ENCODE measurements around the gene NALCN. TPM values are rescaled to one million over a fixed set of nuclear protein-coding genes. Genes with fewer than 3 reads are reported as not detected.
"Not testable (repeated sequence)": the region's sequence is repeated elsewhere in the genome, so short reads cannot be mapped to it uniquely, and the experiment has no call there.

Gene NALCN
- total RNA-seq, 2 donors from 2014 or later, result not detected

DNA sequence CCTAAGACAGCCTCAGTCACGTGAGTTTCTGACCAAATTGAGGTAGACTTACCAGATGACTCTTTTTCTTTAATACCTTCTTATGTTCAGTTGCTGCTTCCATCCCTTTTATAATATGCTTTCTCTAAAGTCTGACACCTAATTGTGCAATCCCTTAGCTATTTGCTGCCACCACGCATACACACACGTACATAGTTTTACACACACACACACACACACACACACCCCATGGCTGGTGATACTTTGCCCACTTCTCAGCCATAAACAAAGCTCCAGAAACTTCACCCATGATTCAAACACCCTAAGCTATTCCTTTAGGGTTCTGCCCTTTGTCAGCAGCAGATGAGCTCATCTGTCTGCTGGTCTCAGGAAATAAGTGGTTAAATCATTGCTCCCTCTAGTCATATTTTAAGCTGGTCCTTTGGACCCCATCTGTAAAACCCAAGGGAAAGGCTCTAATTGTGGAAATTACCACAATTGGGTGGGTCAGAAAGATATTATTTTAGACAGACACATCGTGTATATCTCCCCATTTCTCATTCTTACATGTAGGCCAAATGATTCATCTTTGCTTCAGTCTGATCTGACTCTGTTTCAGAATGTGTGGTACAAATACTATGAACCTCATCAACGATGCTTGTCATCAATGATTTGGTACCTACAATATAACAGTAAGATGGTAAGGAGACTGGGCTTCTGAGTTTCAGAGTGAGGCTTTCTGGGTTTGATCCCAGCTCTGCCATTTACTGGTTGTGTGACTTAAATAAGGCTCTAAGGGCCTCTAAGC is 69.2 kb downstream of the NALCN start:
- ATAC-seq (no peak), DNase-seq (no peak)
- Mint-ChIP-seq H3K4me1 (no peaks in the 10 kb centered on the region), H3K27ac (no peak overlapping the region), H3K4me3 (no peak overlapping the region), H3K27me3 (peaks cover 3% of the 10 kb centered on the region), H3K36me3 (ENCODE audit: low read depth) (no peaks in the 10 kb centered on the region)
- H3K9me3 ChIP-seq (ENCODE audit: control insufficient read depth, low read length, poor library complexity, severe bottlenecking), result no peaks in the 10 kb centered on the region

DNA sequence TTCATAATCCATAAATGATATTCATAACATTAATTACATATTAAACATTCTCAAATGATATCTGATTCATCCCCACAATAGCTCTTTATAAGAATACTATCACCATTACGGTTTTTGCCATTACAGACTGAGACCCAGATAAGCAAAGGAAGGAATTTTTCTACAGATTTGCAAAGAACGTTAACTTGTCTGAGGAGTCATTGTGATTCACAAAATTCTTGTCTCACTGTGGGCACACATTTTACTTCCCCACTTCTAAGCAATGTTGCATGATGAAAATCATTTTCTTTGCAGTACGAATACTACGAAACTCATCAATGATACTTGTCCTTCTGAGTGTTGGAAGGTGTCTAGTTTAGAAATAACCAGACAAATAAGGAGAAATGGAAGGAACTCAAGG is 70.1 kb downstream of the NALCN start:
- no peaks in the 10 kb centered on the region for H3K36me3 Mint-ChIP-seq (ENCODE audit: low read depth)
- no peak for DNase-seq

DNA sequence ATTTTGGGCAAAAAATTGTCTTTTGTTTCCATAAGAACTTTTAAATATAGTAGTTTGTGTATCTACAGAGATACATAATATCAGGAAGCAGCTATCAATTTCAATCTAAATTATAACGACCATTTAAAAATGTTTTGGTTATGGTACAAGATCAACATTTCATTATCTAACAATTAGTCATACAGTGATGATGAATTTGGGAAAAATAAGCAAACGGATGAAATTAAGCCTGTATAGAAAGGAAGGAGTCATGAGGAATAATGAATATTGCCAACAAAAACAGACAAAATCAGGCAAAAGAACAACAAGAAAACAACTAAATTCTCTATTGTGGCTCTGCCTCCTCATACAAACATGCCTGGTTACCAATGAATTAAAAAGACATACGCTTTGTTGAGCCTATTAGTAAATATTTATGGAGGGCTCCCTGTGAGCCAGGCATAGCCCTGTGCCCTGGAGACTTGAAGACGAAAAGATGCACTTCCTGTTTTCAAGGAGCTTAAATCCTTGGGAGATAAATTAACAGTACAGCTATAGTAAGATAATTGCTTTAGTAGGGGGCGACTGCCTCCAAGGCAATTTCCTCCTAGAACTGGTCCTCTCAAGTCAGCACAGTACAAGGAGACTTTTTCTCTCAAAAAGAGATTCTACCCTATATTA is 73.0 kb downstream of the NALCN start:
- H3K4me3 Mint-ChIP-seq, result no peak overlapping the region
- DNase-seq, result no peak
- no peak overlapping the region for H3K27ac Mint-ChIP-seq
- no peaks in the 10 kb centered on the region for H3K36me3 Mint-ChIP-seq (ENCODE audit: low read depth)
- no peaks in the 10 kb centered on the region for H3K4me1 Mint-ChIP-seq
- ATAC-seq, result no peak
- H3K9me3 ChIP-seq (ENCODE audit: control insufficient read depth, low read length, poor library complexity, severe bottlenecking), result no peaks in the 10 kb centered on the region
- no peaks in the 10 kb centered on the region for H3K27me3 Mint-ChIP-seq

More for the DNA sequence above, 70.1 kb downstream of the NALCN start:
- no peak for ATAC-seq
- no peaks in the 10 kb centered on the region for H3K27me3 Mint-ChIP-seq
- no peak overlapping the region for H3K4me3 Mint-ChIP-seq
- no peak overlapping the region for H3K27ac Mint-ChIP-seq
- H3K9me3 ChIP-seq (ENCODE audit: control insufficient read depth, low read length, poor library complexity, severe bottlenecking), result no peaks in the 10 kb centered on the region
- H3K4me1 Mint-ChIP-seq, result no peaks in the 10 kb centered on the region

DNA sequence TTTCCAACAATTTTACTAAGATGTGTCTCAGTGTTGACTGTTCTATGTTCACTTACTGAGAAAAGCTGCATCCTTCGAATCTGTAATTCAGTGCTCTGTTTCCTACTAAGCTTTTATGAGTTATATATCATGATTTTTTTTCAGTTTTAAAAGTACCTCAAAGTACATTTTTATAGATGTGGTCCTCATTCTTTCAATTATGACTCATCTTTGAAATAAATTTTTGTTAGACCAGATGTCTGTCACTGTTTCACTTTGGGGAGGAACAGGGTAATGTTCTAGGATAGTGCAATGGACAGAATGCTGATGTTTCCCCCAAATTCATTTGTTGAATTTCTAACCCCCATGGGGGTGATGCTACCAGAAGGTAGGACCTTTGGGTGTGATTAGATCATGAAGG is 74.8 kb downstream of the NALCN start:
- DNase-seq, result no peak
- H3K27ac Mint-ChIP-seq, result no peak overlapping the region
- H3K9me3 ChIP-seq (ENCODE audit: control insufficient read depth, low read length, poor library complexity, severe bottlenecking), result no peaks in the 10 kb centered on the region
- no peak for ATAC-seq
- no peaks in the 10 kb centered on the region for H3K27me3 Mint-ChIP-seq
- H3K36me3 Mint-ChIP-seq (ENCODE audit: low read depth), result no peaks in the 10 kb centered on the region
- H3K4me1 Mint-ChIP-seq, result no peaks in the 10 kb centered on the region
- no peak overlapping the region for H3K4me3 Mint-ChIP-seq

DNA sequence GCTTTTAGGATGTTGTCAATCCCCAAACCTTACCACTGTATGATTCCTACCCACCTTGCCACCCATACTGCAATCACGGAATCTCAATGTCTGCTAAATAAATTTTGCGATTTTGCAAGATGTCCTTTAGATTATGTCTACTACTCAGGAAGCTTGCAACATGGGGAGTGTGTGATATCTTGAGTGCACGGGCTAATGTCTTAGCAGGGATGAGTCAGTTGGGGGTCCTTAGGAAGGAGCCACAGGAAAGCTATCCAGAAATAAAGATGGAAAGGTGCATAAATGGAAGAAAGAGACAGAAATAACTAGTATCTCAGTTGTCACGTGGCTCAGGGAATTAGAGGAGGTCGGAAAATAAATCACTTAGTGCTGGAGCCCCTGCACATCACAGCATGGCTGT is 77.1 kb downstream of the NALCN start:
- no peaks in the 10 kb centered on the region for H3K27me3 Mint-ChIP-seq
- ATAC-seq, result no peak

DNA sequence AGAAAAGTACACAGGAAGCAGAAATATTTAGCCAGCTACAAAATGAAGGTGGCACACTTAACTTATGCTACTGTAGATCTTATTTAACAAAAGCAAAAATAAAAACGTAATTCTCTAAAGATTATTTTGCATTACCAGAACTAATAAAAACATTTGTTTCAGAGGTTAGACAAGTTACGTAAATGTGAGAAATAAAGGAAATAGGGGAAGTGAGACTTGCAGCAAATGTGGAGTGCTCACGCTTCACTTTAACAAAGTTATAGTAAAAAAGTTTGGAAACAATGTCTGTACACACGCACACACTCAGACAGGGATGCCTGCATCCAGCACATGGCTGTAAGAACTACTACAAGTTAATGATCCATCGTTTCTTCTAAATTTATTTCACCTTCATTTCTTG is 83.7 kb downstream of the NALCN start:
- Mint-ChIP-seq H3K4me1 (no peaks in the 10 kb centered on the region), H3K36me3 (ENCODE audit: low read depth) (no peaks in the 10 kb centered on the region), H3K4me3 (no peak overlapping the region), H3K27ac (no peak overlapping the region), H3K27me3 (peaks cover 8% of the 10 kb centered on the region)
- DNase-seq, result no peak
- no peak for ATAC-seq
- no peaks in the 10 kb centered on the region for H3K9me3 ChIP-seq (ENCODE audit: control insufficient read depth, low read length, poor library complexity, severe bottlenecking)

More for the DNA sequence above, 77.1 kb downstream of the NALCN start:
- no peak overlapping the region for H3K27ac Mint-ChIP-seq
- DNase-seq, result no peak
- H3K4me3 Mint-ChIP-seq, result no peak overlapping the region
- H3K36me3 Mint-ChIP-seq (ENCODE audit: low read depth), result no peaks in the 10 kb centered on the region
- no peaks in the 10 kb centered on the region for H3K4me1 Mint-ChIP-seq
- no peaks in the 10 kb centered on the region for H3K9me3 ChIP-seq (ENCODE audit: control insufficient read depth, low read length, poor library complexity, severe bottlenecking)

DNA sequence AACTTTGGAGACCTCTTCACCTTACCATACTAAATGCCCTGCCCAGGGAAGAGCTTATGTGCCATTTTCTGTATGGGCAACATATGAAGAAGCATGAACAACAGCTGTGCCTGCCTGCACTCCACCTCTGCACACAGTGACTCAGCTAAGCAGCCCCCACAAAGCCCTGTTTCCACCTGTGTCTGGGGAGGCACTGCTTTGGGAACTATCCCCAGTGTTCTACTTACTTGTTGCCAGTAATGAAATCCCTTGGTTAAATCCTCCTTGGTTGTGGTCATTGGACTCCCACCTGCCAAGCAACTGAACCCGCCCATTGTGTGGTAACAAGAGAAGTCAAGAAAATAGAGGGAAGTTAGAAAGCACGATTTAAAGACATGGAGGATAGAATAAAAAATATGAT is 84.6 kb downstream of the NALCN start:
- H3K4me3 Mint-ChIP-seq, result no peak overlapping the region
- DNase-seq (no peak), ATAC-seq (no peak)
- peaks cover 9% of the 10 kb centered on the region for H3K27me3 Mint-ChIP-seq
- no peaks in the 10 kb centered on the region for H3K4me1 Mint-ChIP-seq
- H3K36me3 Mint-ChIP-seq (ENCODE audit: low read depth), result no peaks in the 10 kb centered on the region
- no peaks in the 10 kb centered on the region for H3K9me3 ChIP-seq (ENCODE audit: control insufficient read depth, low read length, poor library complexity, severe bottlenecking)
- H3K27ac Mint-ChIP-seq, result no peak overlapping the region

DNA sequence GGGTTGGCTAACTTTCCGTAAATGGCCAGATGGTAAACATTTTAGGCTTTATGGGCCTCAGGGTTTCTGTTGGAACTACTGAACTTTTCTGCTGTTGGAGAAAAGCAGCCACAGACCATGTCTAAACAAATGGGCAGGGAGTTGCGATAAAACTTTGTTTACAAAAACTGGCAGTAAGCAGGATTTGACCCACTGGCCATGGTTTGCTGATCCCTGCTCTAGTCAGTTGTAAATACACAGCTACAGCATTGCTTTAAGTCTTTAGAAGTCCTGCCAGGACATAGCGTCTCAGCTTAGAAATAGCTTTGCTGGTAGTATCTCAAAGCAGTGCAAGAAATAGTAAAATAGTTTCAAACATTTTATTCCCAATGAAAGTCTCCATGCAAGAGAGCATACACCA is 88.4 kb downstream of the NALCN start:
- Mint-ChIP-seq H3K27me3 (peaks cover 5% of the 10 kb centered on the region), H3K4me1 (no peaks in the 10 kb centered on the region), H3K27ac (no peak overlapping the region), H3K36me3 (ENCODE audit: low read depth) (no peaks in the 10 kb centered on the region), H3K4me3 (no peak overlapping the region)
- ATAC-seq (no peak), DNase-seq (no peak)
- no peaks in the 10 kb centered on the region for H3K9me3 ChIP-seq (ENCODE audit: control insufficient read depth, low read length, poor library complexity, severe bottlenecking)

DNA sequence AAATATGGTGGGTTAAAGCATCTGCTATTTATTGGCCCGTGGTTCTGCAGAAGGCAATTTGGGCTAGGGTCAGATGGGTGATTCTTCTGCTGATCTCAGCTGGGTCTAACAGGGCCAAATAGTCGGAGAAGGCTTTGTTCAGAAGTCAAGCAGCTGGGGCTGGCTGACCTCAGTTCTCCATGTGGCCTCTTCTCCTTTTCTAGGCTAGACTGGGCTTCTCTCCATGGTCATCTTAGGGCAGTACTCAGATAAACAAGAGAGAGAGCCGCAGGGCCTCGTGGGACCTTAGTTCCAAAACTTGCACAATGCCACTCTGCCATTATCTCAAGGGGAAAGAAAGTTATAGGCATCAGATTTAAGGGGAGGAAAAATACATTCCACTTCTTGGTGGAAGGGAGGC is 89.6 kb downstream of the NALCN start:
- Mint-ChIP-seq H3K4me1 (no peaks in the 10 kb centered on the region), H3K36me3 (ENCODE audit: low read depth) (no peaks in the 10 kb centered on the region), H3K27me3 (peaks cover 5% of the 10 kb centered on the region), H3K4me3 (no peak overlapping the region), H3K27ac (no peak overlapping the region)
- ATAC-seq, result no peak
- H3K9me3 ChIP-seq (ENCODE audit: control insufficient read depth, low read length, poor library complexity, severe bottlenecking), result no peaks in the 10 kb centered on the region
- DNase-seq, result no peak

DNA sequence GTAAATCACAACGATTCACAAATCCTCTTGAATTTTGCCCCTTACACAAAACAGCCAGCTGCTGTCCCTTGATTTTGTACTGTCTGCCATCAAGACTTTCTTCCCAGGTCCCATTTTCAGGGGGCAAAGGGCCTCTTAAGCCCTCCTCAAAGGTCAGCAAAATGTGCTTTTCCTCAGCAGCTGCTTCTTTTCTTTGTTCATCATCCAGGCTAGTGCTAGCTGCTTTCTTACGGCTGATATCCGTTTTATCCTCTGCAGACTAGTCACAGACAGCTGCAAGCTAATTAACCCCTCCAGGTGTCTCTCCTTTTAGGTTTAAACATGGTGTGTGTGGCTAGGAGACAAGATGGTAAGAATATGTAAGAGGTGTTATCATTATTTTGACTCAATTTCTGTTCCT is 90.9 kb downstream of the NALCN start:
- Mint-ChIP-seq H3K4me3 (no peak overlapping the region), H3K27ac (no peak overlapping the region), H3K36me3 (ENCODE audit: low read depth) (no peaks in the 10 kb centered on the region), H3K27me3 (peaks cover 5% of the 10 kb centered on the region), H3K4me1 (no peaks in the 10 kb centered on the region)
- H3K9me3 ChIP-seq (ENCODE audit: control insufficient read depth, low read length, poor library complexity, severe bottlenecking), result no peaks in the 10 kb centered on the region
- ATAC-seq, result no peak
- no peak for DNase-seq

DNA sequence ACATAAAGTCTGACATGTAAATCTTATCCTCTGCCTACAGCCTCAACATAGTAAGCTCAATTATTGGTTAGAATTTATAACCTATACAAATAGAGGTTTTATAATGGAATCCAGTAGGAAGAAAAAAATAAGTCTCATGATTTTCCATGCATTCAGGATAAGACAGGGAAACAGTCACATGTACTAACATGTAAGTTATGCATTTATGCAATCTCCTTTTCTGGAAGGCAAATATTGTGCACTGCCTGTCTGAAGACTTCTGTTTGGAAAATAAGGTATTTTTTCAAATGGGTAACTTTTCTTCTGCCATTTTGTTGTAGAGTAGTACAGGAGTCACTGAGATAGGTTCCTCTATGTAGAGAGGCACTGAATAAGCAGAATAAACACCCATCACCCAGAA is 92.7 kb downstream of the NALCN start:
- ATAC-seq, result no peak
- no peak for DNase-seq
- Mint-ChIP-seq H3K36me3 (ENCODE audit: low read depth) (no peaks in the 10 kb centered on the region), H3K27ac (no peak overlapping the region), H3K27me3 (peaks cover 10% of the 10 kb centered on the region), H3K4me3 (no peak overlapping the region), H3K4me1 (no peaks in the 10 kb centered on the region)
- no peaks in the 10 kb centered on the region for H3K9me3 ChIP-seq (ENCODE audit: control insufficient read depth, low read length, poor library complexity, severe bottlenecking)

DNA sequence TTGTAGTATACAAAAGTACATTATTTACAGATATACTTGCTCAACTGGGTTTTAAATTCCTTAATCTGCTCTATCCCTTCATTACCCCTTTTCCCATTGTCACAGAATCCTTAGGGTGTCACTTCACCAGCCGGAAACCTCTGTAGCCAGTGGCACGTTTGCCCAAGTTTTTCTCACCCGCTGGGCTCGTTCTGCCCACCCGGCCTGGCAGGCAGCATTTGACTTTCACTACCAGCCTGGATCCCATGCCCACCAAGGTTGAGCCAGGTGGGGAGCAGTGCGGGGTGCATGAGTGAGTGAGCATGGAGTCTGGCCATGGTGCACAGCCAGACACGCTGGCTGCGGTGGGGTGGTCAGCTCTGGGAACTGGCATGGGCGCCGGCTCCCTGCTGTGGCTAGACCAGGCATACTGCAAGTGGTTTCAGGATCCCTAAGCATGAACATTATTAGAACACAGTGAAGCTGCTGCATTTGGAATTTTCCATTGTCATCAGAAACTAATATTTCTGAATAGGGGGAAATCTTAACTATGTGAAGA is 98.3 kb downstream of the NALCN start:
- ATAC-seq, result no peak
- no peaks in the 10 kb centered on the region for H3K9me3 ChIP-seq (ENCODE audit: control insufficient read depth, low read length, poor library complexity, severe bottlenecking)
- no peak overlapping the region for H3K4me3 Mint-ChIP-seq
- no peak overlapping the region for H3K27ac Mint-ChIP-seq
- no peaks in the 10 kb centered on the region for H3K4me1 Mint-ChIP-seq
- no peak for DNase-seq
- peaks cover 10% of the 10 kb centered on the region for H3K27me3 Mint-ChIP-seq
- no peaks in the 10 kb centered on the region for H3K36me3 Mint-ChIP-seq (ENCODE audit: low read depth)

DNA sequence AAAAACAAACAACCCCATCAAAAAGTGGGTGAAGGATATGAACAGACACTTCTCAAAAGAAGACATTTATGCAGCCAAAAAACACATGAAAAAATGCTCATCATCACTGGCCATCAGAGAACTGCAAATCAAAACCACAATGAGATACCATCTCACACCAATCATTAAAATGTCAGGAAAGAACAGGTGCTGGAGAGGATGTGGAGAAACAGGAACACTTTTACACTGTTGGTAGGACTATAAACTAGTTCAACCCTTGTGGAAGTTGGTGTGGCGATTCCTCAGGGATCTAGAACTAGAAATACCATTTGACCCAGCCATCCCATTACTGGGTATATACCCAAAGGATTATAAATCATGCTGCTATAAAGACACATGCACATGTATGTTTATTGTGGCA is 102.8 kb downstream of the NALCN start:
- H3K9me3 ChIP-seq (ENCODE audit: control insufficient read depth, low read length, poor library complexity, severe bottlenecking); DNase-seq; H3K27ac Mint-ChIP-seq; H3K4me3 Mint-ChIP-seq; ATAC-seq; H3K4me1 Mint-ChIP-seq; H3K36me3 Mint-ChIP-seq (ENCODE audit: low read depth); H3K27me3 Mint-ChIP-seq: not testable (repeated sequence)
